SKM-1 (cell line): ENCODE data around the gene SMCO2.

Experiments
- DNase-seq: peaks from one replicate; lab custom pipeline; 2025; ENCODE audit not compliant: unreplicated experiment; lab: John Stamatoyannopoulos, UW

SMCO2 gene

DNA sequence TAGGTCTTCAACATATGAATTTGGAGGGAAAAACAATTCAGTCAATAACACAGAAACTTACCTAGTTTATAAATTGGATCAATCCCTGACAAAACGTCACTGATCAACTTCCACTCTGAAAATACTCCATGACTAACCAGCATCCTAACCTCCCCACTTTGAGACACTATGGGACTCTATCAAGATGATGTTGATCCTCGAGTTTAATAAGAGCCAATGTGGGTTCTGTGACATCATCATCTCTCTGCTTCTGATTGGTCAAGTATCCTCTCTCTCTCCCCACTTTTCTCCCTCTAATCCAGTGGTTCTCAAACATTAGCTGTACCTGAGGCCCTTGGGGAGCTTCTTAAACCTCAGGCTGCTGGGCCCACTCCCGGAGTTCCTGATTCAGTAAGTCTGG lies at the start of gene SMCO2:
Gene SMCO2 (plus strand): TSS at position 301 of the 400 bp plus-strand sequence. CDS start 23,896 bp downstream, outside the sequence.
- no peak for DNase-seq

DNA sequence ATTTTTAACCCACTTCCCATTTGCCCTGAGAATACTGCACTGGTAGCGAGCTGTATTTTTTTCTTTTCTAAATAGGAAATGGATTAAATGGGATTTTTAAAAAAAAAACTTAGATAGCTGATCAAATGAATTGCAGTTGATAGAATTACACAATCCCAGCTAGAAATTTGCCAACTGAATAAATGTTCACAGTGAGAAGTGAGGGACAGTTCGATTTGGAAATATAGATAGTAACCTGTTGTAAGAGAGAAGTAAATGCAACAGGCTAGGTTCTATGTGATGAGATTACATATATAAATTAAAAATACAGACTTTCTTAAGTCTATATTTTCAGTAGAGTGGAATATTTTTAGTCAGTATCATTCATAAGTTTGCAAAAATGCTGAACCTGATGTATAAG lies 48.1 kb upstream of the SMCO2 start:
- DNase-seq: no peak

DNA sequence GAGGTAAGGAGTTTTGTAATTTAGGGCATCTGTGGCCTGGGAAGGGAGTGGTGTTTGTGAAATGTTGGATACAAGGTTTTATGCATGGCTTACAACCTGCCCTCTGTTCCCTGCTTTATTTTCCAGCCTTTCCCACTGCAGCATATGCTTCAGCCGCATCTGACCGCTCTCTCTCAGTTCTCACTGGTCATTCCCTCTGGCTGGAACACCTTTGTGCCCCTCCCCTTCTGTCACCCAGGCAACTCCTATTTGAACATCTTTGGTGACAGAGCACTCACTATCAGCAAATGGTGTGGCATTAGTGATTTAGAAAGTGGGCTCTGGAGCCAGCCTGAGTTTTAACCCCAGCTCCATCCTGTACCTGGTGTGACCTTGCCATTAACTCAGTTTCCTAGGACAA lies 47.5 kb upstream of the SMCO2 start:
- no peak for DNase-seq

DNA sequence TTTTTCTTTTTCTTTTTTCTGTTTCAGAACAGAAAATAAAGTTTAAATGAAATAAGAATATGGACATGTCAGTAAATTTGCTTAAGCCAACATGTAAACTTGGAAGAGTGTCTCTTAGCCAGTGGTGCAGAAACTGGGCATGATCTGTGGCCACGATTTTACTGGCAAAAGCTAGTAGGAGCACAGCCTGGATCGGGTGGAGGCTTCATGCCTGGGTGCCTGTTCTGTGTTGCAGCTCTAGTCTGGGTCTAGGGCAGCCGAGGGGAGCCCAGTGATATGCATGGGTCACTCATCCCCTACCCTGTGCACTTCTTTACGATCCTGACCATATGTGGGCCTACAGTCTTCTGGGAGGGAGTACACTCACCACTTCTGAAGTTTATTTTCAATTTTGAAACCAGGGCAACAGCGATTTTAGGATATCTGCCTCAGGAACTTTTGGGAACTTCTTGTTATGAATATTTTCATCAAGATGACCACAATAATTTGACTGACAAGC lies 45.6 kb upstream of the SMCO2 start:
- no peak for DNase-seq

DNA sequence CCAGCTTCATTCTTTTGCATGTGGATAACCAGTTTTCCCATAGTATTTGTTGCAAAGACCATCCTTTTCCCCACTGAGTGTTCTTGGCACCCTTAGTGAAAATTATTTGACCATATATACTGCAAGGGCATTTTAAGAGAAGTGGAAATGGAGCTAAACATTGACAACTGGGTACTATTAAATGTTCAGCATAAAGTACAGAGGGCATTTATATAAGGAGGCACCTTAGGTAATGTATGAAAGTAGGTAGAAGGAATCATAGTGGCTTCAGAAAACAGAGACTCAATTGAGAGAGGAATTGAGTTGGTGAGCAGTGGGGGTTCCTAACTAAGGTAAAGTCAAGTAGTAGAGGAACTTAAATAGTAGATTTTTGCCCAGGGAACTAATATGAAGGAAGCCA lies 34.5 kb upstream of the SMCO2 start:
- no peak for DNase-seq

DNA sequence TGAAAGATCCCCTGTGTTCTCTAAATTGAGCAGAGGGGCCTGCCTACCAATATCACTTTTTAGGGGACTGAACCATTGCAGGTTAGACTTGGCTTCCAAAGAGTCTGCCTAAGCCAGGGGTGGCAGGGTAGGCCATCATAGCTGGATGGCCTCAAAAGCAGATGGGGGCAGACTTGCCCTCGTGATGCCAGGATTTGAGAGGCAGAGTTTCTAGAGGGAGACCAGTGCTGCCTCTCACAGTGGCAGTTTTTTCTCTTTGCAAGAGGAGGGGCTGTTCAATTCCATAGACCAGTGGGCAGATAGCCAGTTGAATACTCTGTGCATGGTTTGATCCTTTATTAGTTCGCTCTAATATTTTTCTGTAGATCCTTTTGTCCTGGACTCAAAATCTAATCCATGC lies 23.8 kb upstream of the SMCO2 start:
- DNase-seq: no peak

DNA sequence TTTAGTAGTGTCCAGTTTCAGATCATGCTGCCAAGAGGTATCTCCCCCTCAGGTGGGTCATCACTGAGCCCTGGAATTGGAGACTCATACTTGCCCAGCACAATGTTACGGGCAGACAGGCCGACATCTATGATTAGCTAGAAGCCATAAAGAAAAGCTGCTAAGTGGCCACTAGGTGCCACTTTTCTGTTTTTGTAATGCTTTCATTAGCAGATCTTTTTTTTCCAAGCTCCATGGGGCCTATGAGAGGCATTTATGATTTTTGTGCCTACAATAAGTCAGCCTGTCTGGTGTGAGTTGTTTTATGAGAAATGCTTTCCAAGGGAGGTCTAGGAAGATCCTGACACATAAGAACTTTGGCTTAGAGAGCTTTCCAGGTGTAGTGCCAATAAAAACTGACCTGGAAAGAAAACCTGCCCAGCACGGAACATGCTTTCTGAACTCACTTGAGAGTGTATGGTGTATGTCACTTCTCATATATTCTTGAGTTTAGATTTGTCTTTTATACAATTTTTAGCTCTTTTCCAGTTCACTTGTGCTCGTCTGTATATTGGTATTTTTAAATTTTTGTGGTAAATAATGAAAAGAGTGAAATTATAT lies 21.8 kb upstream of the SMCO2 start:
- DNase-seq: no peak

DNA sequence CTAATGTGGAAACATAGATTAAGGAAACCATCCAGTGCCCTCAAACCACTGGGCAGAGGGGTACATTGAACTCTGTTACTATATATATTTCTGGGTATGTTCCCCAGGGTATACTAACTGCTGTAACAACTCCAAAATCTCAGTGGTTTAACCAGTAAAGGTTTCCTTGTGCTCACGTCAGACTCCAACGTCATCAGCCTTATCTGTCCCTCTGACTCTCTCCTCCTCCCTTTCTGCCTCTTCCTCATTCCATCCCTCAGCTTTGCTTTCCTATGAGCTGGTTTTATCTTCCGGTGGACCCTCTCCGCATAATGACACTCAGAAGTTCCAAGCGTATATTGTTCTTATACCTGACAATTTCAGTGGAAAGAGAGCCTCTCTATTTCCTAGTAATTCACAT lies 21.2 kb upstream of the SMCO2 start:
- no peak for DNase-seq

DNA sequence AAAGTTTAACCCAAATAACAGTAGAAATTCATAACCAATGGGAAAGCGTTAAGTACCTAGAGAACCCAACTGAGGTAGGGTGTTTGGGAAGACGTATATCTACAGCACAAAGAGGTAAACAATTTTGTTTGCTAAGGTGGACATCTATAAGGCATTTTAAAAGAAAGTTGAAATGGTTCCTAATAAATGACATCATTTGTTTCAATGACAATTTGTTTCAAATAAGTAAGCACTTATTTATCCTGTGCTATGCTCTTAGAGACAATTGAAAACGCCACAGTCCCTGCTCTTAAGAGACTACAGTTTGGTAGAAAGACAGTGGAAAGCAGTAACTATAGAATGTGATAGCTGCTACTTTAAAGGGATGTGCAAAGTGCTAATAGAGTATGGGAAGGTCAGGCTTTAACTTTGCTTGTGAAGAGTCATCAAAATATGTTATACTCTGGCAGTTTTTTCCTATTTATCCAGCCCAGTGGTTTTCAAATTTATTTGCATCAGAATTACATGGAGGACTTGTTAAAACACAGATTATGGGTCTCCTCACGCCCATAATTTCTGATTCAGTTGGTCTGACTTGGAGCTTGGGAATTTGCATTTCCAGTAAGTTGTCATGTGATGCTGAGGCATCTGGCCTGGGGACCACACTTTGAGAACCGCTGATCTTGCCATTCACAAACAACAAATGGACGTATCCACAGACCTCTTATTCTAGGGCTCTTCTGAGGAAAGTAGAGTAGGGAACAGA lies 19.6 kb upstream of the SMCO2 start:
- no peak for DNase-seq

DNA sequence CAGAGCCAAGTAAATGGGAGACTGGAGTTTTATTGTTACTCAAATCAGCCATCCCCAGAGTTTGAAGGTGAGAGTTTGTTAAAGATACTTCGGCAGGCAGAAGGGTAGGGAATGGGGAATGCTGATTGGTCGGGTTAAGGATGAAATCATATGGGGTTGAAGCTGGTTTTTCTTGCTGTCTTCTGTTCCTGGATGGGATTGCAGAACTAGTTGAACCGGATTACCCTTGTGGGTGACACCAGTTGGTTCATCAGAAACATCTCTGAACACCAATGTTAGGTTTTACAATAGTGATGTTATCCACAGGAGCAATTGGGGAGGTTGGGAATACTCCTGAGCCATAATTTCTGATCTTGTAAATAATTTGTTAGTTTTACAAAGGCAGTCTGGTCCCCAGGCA lies 18.7 kb upstream of the SMCO2 start:
- DNase-seq: no peak

DNA sequence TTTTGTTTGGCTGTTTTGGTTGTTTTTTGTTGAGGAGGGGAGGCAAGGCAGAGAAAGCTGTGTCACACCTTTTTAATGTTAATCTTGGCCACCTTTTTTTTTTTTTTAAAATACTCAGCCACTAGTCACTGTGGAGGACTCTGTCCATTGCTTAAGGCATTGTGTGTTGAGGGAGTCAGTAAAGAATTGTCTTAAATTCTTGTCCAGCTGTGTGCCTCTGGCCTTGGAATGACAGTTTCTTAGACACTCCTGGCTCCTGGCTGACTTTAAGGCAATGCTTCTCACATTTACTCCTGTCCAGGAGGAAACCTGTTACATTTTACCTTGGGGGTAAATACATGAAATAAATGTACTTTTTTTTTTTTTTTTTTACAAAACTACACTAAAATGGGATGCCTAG lies 18.1 kb upstream of the SMCO2 start:
- DNase-seq: no peak

DNA sequence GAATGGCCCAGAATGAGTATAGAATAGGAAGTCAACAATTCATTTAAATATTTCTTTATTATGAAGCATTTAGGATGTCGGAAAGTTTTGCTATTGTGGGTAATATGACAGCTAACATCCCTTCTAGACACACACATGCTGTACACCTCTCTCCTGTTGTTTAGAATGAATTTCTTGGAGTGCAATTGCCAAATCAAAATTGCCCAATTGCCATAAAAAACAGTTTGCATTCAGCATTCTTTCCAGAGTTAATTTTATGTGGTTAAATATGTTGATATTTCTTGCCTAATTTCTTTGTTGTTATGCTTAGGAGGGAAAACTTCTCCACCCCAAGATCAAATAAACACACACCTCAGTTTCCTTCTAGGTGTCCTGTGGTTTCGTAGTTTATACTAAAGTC lies 16.9 kb upstream of the SMCO2 start:
- DNase-seq: no peak

DNA sequence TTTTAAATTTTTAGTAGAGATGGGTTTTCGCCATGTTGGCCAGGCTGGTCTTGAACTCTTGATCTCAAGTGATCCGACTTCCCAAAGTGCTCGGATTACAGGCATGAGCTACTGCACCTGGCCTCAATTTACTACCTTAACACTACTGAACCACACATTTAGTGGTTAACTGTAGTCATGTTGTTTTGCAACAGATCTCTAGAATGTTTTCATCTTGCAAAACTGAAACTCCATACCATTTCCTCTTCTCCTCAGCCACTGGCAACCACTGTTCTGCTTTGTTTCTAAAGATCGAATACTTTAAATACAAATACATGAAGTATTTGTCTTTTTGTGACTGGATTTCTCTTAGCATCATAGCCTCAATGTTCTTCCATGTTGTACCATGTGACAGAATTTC lies 15.4 kb upstream of the SMCO2 start:
- peak; percentile 5 for DNase-seq

DNA sequence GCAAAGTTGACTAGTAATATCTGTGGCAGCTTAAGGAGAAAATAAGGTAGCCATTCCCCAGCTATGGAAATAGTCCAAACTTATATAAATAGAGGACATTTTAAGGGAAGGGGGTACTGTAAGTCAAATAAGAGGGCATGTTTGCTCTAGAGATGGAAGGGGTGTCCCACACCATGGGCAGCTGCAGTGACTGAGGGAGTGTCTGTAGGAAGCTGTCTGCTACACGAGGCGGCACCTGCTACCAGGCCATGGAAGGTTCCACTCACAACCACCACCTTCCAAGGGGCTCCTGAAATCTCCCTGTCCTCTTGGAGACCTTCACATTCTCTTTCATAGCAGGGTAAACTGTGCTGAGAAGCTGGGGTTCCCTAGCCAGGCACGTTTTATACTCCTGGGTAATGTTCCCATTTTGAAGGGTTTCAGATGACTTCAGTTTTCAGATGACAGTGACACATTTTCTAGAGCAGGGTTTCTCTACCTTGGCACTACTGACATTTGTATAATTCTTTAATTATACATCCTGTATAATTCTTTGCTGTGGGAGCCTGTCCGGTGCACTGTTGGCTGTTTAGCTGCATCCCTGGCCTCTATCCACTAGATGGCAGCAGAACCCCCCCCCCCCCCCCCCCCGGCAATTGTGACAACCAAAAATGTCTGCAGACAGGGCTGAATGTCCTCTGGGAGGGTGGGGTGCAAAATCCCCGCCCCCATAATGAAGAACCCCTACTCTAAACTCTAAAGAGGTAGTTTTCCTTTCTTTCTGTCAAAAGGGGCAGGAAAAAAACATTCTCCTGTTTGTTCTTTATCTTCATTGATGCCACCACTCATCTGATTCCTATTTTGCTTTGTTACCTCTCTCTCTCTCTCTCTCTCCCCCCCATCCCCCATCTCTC lies 11.6 kb upstream of the SMCO2 start:
- no peak for DNase-seq

DNA sequence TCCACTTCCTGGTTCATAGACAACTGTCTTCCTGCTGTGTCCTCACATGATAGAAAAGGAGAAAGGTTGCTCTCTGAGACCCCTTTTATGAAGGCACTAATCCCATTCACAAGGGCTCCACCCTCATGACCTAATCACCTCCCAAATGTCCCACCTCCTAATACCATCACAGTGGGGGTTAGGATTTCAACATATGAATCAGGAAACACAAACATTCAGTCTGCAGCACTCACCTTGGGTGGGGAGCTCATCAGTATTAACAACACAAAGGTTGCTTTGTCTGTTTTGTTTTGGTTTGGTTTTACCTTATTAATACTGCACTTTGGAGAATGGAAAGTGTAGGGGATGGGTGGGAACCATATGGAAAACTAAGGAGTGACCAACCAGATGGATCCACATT lies 10.5 kb upstream of the SMCO2 start:
- DNase-seq: no peak

DNA sequence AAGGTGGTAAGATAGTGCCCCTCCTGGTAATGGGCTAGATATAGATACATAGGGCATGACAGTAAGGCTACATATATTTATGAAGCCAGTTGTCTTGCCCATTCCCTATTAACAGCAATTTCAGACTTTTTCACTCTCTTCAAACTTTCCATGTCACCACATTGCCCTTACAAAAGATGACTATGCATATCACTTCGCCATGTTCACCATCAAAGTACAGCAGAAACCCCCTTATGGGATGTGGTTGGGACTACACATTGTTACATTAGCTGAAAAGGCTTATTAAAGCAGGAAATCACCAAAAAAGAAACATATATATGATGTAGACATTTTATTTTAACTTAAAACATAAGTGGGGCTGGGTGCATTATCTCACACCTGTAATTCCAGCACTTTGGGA lies 9.8 kb upstream of the SMCO2 start:
- no peak for DNase-seq

DNA sequence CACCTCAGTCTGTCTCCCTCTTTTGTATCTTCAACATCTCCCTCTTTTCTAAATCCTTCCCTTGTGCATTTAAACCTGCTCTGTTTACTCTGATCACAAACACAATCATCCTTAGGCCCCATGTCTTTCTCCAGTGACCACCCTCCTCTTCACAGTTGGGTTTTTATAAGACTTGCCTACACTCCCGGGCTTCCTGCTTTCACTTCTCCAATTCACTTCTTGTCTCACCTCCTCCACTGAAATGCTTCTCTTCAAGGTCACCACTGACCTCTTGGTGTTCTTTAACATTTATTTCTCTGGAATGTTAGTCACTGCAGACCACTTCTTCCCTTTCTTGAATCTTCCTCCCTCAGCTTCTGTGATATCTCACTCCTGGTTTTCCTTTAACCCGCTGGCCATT lies 8.7 kb upstream of the SMCO2 start:
- no peak for DNase-seq

DNA sequence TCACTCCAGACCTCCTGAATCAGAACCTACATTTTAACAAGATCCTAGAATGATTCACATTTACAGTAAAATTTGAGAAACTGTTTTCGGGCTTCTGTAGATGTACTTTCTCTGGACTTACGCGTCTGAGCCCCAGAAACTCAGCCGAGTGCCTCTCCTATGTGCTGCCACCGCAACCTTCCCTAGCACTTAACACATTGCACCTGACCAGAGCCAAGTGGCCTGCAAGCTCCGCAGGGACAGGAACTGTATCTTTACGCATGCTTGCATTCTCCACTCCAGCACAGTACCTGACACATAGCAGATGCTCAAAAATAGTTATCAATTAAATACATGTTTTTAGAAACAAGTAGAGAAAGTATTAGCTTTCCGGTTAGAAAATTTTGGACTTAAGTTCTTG lies 1.2 kb downstream of the SMCO2 start:
- DNase-seq: no peak

DNA sequence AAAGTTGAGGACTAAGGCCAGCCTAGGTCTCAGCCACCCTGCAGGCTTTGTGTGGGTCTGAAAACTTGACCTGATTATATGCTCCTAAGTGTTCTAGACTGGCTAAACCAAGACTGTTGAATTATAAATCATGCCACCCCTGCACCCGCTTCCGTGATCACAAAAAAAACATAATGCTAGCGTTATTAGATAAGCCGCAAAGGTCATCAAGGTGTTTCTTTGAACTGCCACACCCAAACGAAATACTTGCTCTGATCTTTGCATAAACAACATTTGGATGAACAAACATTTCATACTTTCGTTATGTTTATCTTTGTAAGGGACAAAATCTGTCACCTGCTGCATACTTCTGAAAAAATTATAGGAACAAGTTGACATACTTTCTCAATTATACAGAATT lies 2.5 kb downstream of the SMCO2 start:
- no peak for DNase-seq

DNA sequence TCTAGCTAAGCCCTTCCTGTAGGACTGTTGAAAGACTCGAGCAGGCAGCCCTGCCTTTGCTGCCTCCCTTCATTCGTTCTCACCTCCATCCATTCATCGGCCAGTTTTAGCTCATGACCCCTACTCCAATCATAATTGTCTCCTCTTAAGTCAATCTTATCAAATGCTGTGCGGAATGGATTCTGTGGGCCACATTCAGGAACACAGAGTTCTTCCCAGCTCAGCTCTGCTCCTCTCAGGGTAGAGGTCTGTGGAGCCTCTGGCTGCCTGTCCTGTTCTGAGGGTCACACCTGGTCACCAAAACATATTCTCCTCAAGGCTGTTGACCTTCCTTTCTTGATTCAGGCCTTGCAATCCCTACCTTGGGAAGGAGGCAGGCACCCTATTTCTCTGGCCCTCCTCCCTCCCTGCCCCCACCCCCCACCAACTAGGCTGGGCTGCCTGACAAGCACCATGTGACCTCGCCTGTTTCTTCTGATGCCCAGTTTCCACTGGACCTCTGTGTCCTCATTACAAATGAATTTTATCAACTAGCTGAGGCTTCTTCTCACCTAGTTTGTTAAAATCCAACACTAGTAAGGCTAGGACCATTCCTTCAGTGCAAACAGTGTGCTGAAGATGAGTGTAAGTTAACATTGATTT lies 3.5 kb downstream of the SMCO2 start:
- DNase-seq: no peak

DNA sequence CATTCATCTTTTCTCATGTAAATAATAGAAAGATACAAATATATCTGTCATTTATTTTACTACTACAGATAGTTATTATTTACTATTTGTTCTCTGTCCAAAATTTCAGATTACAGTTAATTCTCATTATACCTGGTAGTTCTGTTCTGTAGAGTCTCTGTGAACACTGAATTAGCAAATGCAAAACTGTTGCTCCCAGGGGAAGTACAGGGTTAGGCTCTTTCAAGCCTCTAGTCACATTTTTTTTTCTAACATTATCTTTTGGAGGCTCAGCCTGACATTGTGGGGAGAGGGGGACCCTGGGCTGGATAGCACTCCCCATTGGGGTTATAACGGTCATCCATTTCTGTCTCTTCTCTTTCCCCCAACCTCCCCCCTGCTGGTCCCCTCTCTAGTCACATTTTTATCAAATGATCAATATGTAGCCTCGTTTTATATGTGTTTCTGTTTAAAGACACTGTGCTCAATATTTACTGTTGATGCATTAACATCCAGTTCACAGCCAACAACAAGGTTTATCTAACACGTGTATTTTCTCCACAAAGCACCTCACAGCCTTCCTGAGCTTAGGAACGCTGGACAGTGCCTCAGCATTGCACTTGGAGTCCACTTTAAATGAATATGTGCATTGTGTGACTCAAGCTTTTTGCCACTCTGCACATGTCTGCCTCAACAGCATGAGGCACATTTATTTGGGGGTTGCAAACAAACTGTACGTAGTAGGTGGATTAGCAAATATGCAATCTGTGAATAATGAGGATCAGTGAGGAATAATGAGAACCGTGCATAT lies 4.7 kb downstream of the SMCO2 start:
- DNase-seq: no peak
